Tibial nerve (tissue), 4 donors: ENCODE data around the gene LNPK.

Experiments
- CTCF ChIP-seq, 5 experiments: fragments of 200-600 bp in 3 of 5; fragments of 450-650 bp in 2 of 5; sonication (generic) in 3 of 5; IDR thresholded peaks; one replicate each; pipeline ENCODE4 v1.5.1; 2016 to 2019; ENCODE audit warnings: antibody characterized with exemption in 5 of 5, mild to moderate bottlenecking in 3 of 5, moderate library complexity in 2 of 5
- EP300 ChIP-seq, 2 donors: sonication (generic); formaldehyde crosslinking; IDR thresholded peaks; one replicate each; pipeline ENCODE4 v1.6.1; 2017; ENCODE audit warnings: antibody characterized with exemption in 2 of 2, mild to moderate bottlenecking in 1 of 2
- POLR2A ChIP-seq, 2 donors: fragments of 450-650 bp; IDR thresholded peaks; one replicate each; pipeline ENCODE4 v1.6.1; 2017; ENCODE audit warnings: antibody characterized with exemption in 2 of 2, mild to moderate bottlenecking in 2 of 2, moderate library complexity in 2 of 2

- no peak for TF ChIP-seq CTCF (IDR thresholded peaks at IDR 0.05)
- TF ChIP-seq EP300 (IDR thresholded peaks at IDR 0.05): no peak
- TF ChIP-seq POLR2A (IDR thresholded peaks at IDR 0.05): no peak
Observed at GRCh38 chr2:176002688-176003210, 682 bp upstream of the LNPK start.
